Tibial nerve (tissue), 3 donors: ENCODE measurements around the gene BCORL1.

Source experiments
- POLR2A ChIP-seq, 2 donors: fragments of 450-650 bp; IDR thresholded peaks; one replicate each; pipeline ENCODE4 v1.6.1; 2017; ENCODE audit warnings: antibody characterized with exemption in 2 of 2, mild to moderate bottlenecking in 2 of 2, moderate library complexity in 2 of 2
- TF ChIP-seq, protein P1 (sequence below), 5 experiments: fragments of 200-600 bp in 3 of 5; fragments of 450-650 bp in 2 of 5; sonication (generic) in 3 of 5; IDR thresholded peaks; one replicate each; pipeline ENCODE4 v1.5.1; 2016 to 2019; ENCODE audit warnings: antibody characterized with exemption in 5 of 5, mild to moderate bottlenecking in 3 of 5, moderate library complexity in 2 of 5

DNA sequence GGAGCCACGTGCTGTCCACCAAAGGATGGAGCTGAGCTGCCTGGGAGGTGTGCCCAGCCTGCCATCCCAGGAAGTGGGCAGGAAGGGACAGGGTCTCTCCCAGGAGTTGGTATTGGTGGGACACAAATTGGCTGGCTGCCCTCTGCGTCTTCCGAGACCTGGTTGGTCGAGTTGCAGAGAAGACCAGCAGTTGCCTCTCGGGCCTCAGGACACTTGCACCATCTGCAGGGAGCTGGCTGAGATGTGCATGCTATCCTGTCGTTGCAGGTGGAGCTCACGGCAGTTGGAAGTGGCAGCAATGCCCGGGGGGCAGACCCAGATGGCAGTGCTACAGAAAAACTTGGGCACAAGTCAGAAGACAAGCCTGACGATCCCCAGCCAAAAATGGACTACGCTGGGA, 30.2 kb downstream of the BCORL1 start:
- TF ChIP-seq, protein P1, sequence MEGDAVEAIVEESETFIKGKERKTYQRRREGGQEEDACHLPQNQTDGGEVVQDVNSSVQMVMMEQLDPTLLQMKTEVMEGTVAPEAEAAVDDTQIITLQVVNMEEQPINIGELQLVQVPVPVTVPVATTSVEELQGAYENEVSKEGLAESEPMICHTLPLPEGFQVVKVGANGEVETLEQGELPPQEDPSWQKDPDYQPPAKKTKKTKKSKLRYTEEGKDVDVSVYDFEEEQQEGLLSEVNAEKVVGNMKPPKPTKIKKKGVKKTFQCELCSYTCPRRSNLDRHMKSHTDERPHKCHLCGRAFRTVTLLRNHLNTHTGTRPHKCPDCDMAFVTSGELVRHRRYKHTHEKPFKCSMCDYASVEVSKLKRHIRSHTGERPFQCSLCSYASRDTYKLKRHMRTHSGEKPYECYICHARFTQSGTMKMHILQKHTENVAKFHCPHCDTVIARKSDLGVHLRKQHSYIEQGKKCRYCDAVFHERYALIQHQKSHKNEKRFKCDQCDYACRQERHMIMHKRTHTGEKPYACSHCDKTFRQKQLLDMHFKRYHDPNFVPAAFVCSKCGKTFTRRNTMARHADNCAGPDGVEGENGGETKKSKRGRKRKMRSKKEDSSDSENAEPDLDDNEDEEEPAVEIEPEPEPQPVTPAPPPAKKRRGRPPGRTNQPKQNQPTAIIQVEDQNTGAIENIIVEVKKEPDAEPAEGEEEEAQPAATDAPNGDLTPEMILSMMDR (IDR thresholded peaks at IDR 0.05), result no peak
- TF ChIP-seq POLR2A (IDR thresholded peaks at IDR 0.05), result no peak
